HFFc6 (cell line): ENCODE data around the gene GFI1B. TPM values are rescaled to one million over a fixed set of nuclear protein-coding genes. Genes with fewer than 3 reads are reported as not detected.
A peak's percentile ranks its signal among the peaks of the same experiment; 100 is the strongest.

Experiments used
- DNase-seq: peaks from one replicate; pipeline ENCODE4 v3.0.0-alpha.2; 2018
- H3K27ac Mint-ChIP-seq: 2 replicates; pipeline ENCODE4 v1.8.0; 2020; ENCODE audit warnings: mild to moderate bottlenecking, mixed read lengths
- H3K27me3 Mint-ChIP-seq: 2 replicates; pipeline ENCODE4 v1.8.0; 2021; ENCODE audit warnings: mild to moderate bottlenecking, moderate library complexity, mixed read lengths; ENCODE audit not compliant: insufficient read depth
- H3K36me3 Mint-ChIP-seq: 2 replicates; pipeline ENCODE4 v1.8.0; 2021; ENCODE audit warnings: low read depth, mixed read lengths
- H3K4me1 Mint-ChIP-seq: 2 replicates; pipeline ENCODE4 v1.8.0; 2020; ENCODE audit warnings: low read depth, mixed read lengths
- H3K4me3 Mint-ChIP-seq: 2 replicates; pipeline ENCODE4 v1.8.0; 2020; ENCODE audit warnings: mild to moderate bottlenecking, moderate library complexity, mixed read lengths
- H3K9me3 Mint-ChIP-seq: 2 replicates; pipeline ENCODE4 v1.8.0; 2020; ENCODE audit warnings: mild to moderate bottlenecking, mixed read lengths
- long read RNA-seq: library from polyadenylated mRNA; unstranded; transcript quantifications from one replicate; pipeline ENCODE4 v2.0.0, GENCODE V29; 2019
- total RNA-seq, 6 experiments: library from RNA; stranded (reverse); fragmentation: NEBNext Ultra II Directional; extraction: Animal tissue kit (Norgen Biotek cat#: 25700); gene quantifications; 2 replicates in 1 of 6; 3 replicates in 5 of 6; pipeline ENCODE4 v1.2.3, GENCODE V29; 2021
- TF ChIP-seq, protein P1 (sequence below): fragments of 200-600 bp; sonication (generic); IDR thresholded peaks from 2 replicates; pipeline ENCODE4 v1.5.0; 2021; ENCODE audit warnings: antibody characterized with exemption, mild to moderate bottlenecking

GFI1B gene
- total RNA-seq, result under 1 TPM in 1 of 6 experiments, not detected in 5; 0.18 TPM
- long read RNA-seq, result 0 reads

DNA sequence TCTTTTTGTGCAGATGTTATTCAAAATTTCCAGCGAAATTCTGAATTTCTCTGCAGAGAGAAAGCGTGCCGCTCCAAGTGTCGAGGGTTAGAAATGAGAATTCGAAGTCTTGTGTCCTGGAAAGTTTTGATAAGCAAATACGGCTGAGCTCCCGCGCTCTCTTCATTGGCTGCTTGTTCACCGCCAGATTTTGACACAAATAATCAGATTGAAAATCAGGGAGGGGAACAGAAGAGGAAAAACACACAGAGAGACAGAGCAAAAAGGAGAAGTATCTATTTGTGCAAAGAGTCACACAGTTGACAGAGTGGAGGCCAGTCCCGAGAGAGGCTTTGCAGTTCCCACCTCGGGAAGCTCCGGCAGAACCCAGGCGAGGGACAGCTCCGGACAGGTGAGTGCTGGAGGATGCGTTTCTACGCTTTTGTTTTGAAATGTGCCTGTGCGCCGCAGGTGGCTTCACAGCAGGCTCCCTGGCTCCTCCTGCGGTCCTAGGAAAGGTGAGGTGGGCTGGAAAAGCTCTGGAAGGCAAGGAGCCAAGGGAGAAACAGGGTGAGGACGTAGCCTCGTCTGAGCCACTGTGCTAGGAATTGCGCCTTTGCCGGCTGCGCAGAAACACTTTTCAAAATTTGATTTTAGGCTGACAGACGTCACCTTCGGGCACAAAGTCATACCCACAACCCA, at the start of gene GFI1B:
Gene GFI1B, plus strand, starts transcription at position 244 of the 681 bp plus-strand sequence. CDS start 7,985 bp downstream, outside the sequence.
- H3K4me3 Mint-ChIP-seq, result no peak within 1 kb of the TSS
- peaks cover 56% of the 10 kb centered on the region for H3K27me3 Mint-ChIP-seq
- DNase-seq, result no peak
- TF ChIP-seq, protein P1, sequence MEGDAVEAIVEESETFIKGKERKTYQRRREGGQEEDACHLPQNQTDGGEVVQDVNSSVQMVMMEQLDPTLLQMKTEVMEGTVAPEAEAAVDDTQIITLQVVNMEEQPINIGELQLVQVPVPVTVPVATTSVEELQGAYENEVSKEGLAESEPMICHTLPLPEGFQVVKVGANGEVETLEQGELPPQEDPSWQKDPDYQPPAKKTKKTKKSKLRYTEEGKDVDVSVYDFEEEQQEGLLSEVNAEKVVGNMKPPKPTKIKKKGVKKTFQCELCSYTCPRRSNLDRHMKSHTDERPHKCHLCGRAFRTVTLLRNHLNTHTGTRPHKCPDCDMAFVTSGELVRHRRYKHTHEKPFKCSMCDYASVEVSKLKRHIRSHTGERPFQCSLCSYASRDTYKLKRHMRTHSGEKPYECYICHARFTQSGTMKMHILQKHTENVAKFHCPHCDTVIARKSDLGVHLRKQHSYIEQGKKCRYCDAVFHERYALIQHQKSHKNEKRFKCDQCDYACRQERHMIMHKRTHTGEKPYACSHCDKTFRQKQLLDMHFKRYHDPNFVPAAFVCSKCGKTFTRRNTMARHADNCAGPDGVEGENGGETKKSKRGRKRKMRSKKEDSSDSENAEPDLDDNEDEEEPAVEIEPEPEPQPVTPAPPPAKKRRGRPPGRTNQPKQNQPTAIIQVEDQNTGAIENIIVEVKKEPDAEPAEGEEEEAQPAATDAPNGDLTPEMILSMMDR, result no peak
- no peaks in the 10 kb centered on the region for H3K9me3 Mint-ChIP-seq
- no peak within 1 kb of the TSS for H3K27ac Mint-ChIP-seq
- no peaks in the 10 kb centered on the region for H3K4me1 Mint-ChIP-seq
- H3K36me3 Mint-ChIP-seq, result no peaks in the 10 kb centered on the region

DNA sequence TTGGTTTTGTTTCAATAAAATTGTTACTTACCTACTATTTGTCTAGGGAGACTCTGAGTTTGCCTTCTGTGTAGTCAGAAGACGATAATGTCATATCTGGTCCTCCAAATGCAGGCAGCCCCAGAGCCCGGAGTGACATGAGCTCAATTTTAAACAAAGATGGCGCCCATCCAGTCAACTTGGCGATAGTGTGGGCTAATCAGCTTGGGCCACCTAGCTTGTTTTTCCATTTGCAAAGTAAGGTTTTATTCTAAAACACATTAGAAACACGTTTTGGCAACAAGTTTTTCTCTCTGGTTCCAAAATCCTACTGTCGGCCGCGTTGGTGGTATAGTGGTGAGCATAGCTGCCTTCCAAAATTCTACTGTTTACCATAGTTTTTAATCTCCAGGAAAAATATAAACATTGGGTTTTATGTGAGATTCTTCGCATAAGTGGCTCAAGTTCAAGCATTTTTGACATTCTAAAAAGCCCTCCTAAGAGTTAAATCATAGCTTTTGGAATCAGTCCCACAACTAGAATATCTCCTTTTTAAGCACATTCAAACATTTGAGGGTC, 47.2 kb upstream of the GFI1B start:
- DNase-seq, result no peak
- H3K4me3 Mint-ChIP-seq, result no peak overlapping the region
- TF ChIP-seq, protein P1, result no peak

DNA sequence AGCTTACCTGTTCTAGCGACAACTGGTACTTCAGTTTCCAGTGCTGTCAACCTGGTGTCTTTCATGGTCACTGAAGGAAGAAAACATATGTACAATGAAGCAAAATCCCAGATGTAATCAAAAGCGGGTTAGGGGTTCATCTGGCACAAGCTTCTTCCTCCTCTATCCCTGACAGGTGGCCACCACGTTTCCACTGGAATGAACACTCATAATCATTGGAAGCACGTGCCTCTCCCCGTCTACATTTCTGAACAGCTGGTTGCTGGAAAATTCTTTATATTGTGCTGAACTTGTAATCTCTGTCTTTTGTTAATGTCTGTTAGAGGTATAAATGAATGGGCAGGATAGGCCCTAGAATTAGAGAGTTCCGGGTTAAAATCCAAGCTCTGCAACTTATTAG, 43.5 kb upstream of the GFI1B start:
- Mint-ChIP-seq H3K36me3 (peaks cover 42% of the 10 kb centered on the region), H3K9me3 (no peaks in the 10 kb centered on the region), H3K27ac (no peak overlapping the region), H3K4me3 (no peak overlapping the region), H3K27me3 (peaks cover 2% of the 10 kb centered on the region; the same call in 1 of the 2 replicates), H3K4me1 (peaks cover 44% of the 10 kb centered on the region)
- DNase-seq, result no peak
- TF ChIP-seq, protein P1, result no peak

More for the DNA sequence above, 47.2 kb upstream of the GFI1B start:
- Mint-ChIP-seq H3K4me1 (peaks cover 31% of the 10 kb centered on the region), H3K9me3 (no peaks in the 10 kb centered on the region), H3K36me3 (peaks cover 36% of the 10 kb centered on the region), H3K27me3 (no peaks in the 10 kb centered on the region; the same call in 1 of the 2 replicates), H3K27ac (no peak overlapping the region)

DNA sequence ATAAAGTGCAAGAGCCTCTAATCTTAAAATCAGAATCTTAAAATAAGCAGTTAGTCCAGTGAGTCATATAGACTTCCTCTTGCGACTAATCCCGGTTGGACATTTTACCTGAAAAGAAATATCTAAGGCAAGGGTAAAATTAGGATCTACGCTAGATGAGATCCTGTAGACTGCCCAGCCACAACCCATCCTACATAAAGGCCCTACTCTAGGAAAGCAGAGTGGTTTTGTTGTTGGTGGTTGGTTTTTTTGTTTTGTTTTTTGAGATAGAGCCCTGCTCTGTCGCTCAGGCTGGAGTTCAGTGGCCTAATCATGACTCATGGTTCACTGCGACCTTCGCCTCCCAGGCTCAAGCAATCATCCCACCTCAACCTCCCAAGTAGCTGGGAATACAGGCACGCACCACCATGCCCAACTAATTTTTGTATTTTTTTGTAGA, 41.0 kb upstream of the GFI1B start:
- peaks cover 44% of the 10 kb centered on the region for H3K4me1 Mint-ChIP-seq
- H3K4me3 Mint-ChIP-seq, result no peak overlapping the region
- H3K9me3 Mint-ChIP-seq, result no peaks in the 10 kb centered on the region
- peaks cover 27% of the 10 kb centered on the region for H3K36me3 Mint-ChIP-seq
- no peak for DNase-seq
- peaks cover 2% of the 10 kb centered on the region; the same call in 1 of the 2 replicates for H3K27me3 Mint-ChIP-seq
- H3K27ac Mint-ChIP-seq, result peak overlapping the region; percentile 61
- TF ChIP-seq, protein P1, result no peak

DNA sequence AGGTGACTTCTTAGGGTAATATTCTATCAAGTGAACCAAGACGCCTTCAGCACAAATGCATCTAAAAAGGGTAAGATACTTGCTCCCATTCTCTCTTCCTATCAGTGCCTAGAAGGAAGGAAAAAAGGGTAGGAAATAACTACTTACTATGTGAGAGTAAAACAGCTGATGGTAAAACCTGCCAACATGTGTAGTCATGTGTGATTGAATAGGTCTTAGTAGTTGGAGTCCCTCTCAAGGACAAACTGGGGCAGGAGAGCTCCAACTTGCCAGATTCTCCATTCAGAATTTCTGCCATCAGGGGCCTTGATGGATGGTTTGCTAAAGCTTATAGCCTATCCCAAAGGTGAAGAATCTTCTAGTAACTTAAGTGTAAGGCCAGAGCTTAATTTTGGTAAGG, 39.3 kb upstream of the GFI1B start:
- no peak overlapping the region for H3K27ac Mint-ChIP-seq
- peaks cover 52% of the 10 kb centered on the region for H3K4me1 Mint-ChIP-seq
- peaks cover 6% of the 10 kb centered on the region for H3K27me3 Mint-ChIP-seq

More for the DNA sequence above, 39.3 kb upstream of the GFI1B start:
- no peak overlapping the region for H3K4me3 Mint-ChIP-seq
- TF ChIP-seq, protein P1, result no peak
- no peaks in the 10 kb centered on the region for H3K9me3 Mint-ChIP-seq
- peaks cover 20% of the 10 kb centered on the region for H3K36me3 Mint-ChIP-seq
- DNase-seq, result no peak
